HepG2 (cell line): ENCODE data around the gene PSMB2. TPM values are rescaled to one million over a fixed set of nuclear protein-coding genes. Genes with fewer than 3 reads are reported as not detected.

Experiments used
- CCDC6 ChIP-seq: sonication (generic); formaldehyde crosslinking; IDR thresholded peaks from 2 replicates; pipeline ENCODE4 v1.8.1; 2022; ENCODE audit warnings: mild to moderate bottlenecking, missing genetic modification reagents, moderate library complexity
- FOXA1 ChIP-seq, 2 experiments: fragments of 450-650 bp in 1 of 2; sonication (generic) in 1 of 2; formaldehyde crosslinking in 1 of 2; IDR thresholded peaks; 2 replicates each; pipeline versions ENCODE4 v1.4.0 to v1.6.1; 2016 to 2020; ENCODE audit warnings: missing genetic modification reagents in 1 of 2
- FOXK2 ChIP-seq: fragments of 450-650 bp; IDR thresholded peaks from 2 replicates; pipeline ENCODE4 v1.6.1; 2016
- GTF3A ChIP-seq: sonication (generic); formaldehyde crosslinking; conservative IDR thresholded peaks from 2 replicates; pipeline ENCODE4 v1.4.0; 2020; ENCODE audit warnings: mild to moderate bottlenecking, missing genetic modification reagents
- MYNN ChIP-seq: sonication (generic); formaldehyde crosslinking; IDR thresholded peaks from 2 replicates; pipeline ENCODE4 v1.4.0; 2020; ENCODE audit warnings: mild to moderate bottlenecking, low read depth, missing genetic modification reagents
- NCOA1 ChIP-seq: sonication (generic); formaldehyde crosslinking; IDR thresholded peaks from 2 replicates; pipeline ENCODE4 v1.9.0; 2021; ENCODE audit warnings: missing genetic modification reagents
- POLR2A ChIP-seq, 2 experiments: IDR thresholded peaks; 2 replicates each; pipeline ENCODE4 v1.6.1; 2011; ENCODE audit warnings: low read depth in 2 of 2, low read length in 2 of 2, mild to moderate bottlenecking in 1 of 2, moderate library complexity in 1 of 2; ENCODE audit not compliant: insufficient read depth in 1 of 2
- RAD51 ChIP-seq: fragments of 450-650 bp; IDR thresholded peaks from 2 replicates; pipeline ENCODE4 v1.6.1; 2016; ENCODE audit warnings: borderline replicate concordance
- SETDB1 ChIP-seq: sonication (generic); formaldehyde crosslinking; IDR thresholded peaks from 2 replicates; pipeline ENCODE4 v1.5.1; 2020; ENCODE audit warnings: missing genetic modification reagents, mild to moderate bottlenecking, borderline replicate concordance
- SMC3 ChIP-seq: IDR thresholded peaks from 2 replicates; pipeline ENCODE4 v1.6.1; 2011; ENCODE audit warnings: low read length, improper control_type of control experiment
- ZMYM4 ChIP-seq: sonication (generic); formaldehyde crosslinking; IDR thresholded peaks from 2 replicates; pipeline ENCODE4 v1.8.1; 2023; ENCODE audit warnings: mild to moderate bottlenecking, missing genetic modification reagents
- ZNF160 ChIP-seq: sonication (generic); formaldehyde crosslinking; IDR thresholded peaks from 2 replicates; pipeline ENCODE4 v1.8.0; 2022; ENCODE audit warnings: mild to moderate bottlenecking, inconsistent platforms, missing genetic modification reagents
- ZNF256 ChIP-seq: sonication (generic); formaldehyde crosslinking; conservative IDR thresholded peaks from 2 replicates; pipeline ENCODE4 v1.4.0; 2020; ENCODE audit warnings: missing genetic modification reagents
- ZNF883 ChIP-seq: sonication (generic); formaldehyde crosslinking; IDR thresholded peaks from 2 replicates; pipeline ENCODE4 v1.5.1; 2020; ENCODE audit warnings: mild to moderate bottlenecking, missing genetic modification reagents; ENCODE audit errors: not compliant biosample characterization
- polyA plus RNA-seq, 8 experiments: library from polyadenylated mRNA; depleted of rRNA in 3 of 8; stranded (reverse) in 7 of 8; unstranded in 1 of 8; fragments of >200 nt; fragmentation: Illumina TruSeq in 4 of 8; extraction: Trizol in 4 of 8; gene quantifications; 2 replicates each; pipeline versions ENCODE4 v1.2.1 to v1.2.3, GENCODE V29; 2011 to 2016; ENCODE audit warnings: low read depth in 4 of 8, missing spikeins in 1 of 8, mixed read lengths in 1 of 8; ENCODE audit not compliant: insufficient read depth in 1 of 8
- total RNA-seq, 5 experiments: library from RNA; depleted of rRNA; stranded (reverse); fragments of >200 nt; fragmentation: Illumina TruSeq; extraction: Trizol; gene quantifications; 2 replicates each; pipeline ENCODE4 v1.2.3, GENCODE V29; 2016; ENCODE audit warnings: low read depth in 1 of 5
- TF ChIP-seq, protein P1 (sequence below): sonication (generic); formaldehyde crosslinking; IDR thresholded peaks from 2 replicates; pipeline ENCODE4 v1.8.0; 2022; ENCODE audit warnings: missing genetic modification reagents, mild to moderate bottlenecking, moderate library complexity, borderline replicate concordance
- TF ChIP-seq, protein P2 (sequence below): sonication (generic); formaldehyde crosslinking; IDR thresholded peaks from 2 replicates; pipeline ENCODE4 v1.4.0; 2020; ENCODE audit warnings: missing genetic modification reagents
- TF ChIP-seq, protein P3 (sequence below): sonication (generic); formaldehyde crosslinking; conservative IDR thresholded peaks from 2 replicates; pipeline ENCODE4 v1.5.0; 2020; ENCODE audit warnings: missing genetic modification reagents
- TF ChIP-seq, protein P4 (sequence below): sonication (generic); formaldehyde crosslinking; IDR thresholded peaks from 2 replicates; pipeline ENCODE4 v1.5.0; 2020; ENCODE audit warnings: mild to moderate bottlenecking, missing genetic modification reagents
- TF ChIP-seq, protein P5 (sequence below): sonication (generic); formaldehyde crosslinking; IDR thresholded peaks from 2 replicates; pipeline ENCODE4 v1.4.0; 2020; ENCODE audit warnings: missing genetic modification reagents, borderline replicate concordance

PSMB2 gene
- total and polyA plus RNA-seq, 2 of the 13 experiments (the other 11 are each of a cell fraction or from before 2014, with no cell fraction given), result 60.6 to 62.2 TPM

DNA sequence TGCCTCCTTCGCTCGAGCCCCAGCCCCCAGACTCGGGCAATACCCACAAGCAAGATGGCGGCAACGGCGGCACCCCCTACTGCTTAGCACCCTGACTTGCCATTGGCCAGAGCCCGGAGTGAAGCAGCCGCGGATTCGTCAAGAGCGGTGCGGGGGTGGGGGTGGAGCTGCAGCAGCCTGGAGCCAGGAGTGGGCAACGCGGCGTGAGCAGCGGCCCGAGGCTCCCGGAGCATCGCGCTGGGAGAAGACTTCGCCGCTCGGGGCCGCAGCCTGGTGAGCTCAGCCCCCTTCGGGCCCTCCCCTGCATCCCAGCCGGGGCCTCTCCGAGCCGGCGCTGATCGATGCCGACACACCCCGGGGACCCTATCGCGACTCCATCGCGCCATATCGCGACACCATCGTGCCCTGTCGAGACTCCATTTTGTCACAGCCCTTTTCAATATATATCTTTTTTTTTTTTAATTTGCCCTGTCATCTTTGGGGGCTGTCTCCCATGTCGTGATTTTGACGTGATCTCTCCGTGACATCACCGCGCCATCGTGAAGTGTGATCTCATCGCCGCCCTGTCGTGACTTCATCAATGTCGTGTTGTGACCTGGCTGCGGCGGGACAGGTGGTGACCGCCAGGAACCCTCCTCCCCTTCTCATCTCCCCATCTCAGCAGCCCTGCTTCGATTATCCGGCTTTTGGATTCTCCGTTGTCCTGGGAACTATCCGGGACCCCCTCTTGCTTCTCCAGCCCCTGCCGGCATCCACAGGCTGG lies 83.5 kb downstream of the PSMB2 start, which contains the start of gene NCDN (continued):
- TF ChIP-seq, protein P1, sequence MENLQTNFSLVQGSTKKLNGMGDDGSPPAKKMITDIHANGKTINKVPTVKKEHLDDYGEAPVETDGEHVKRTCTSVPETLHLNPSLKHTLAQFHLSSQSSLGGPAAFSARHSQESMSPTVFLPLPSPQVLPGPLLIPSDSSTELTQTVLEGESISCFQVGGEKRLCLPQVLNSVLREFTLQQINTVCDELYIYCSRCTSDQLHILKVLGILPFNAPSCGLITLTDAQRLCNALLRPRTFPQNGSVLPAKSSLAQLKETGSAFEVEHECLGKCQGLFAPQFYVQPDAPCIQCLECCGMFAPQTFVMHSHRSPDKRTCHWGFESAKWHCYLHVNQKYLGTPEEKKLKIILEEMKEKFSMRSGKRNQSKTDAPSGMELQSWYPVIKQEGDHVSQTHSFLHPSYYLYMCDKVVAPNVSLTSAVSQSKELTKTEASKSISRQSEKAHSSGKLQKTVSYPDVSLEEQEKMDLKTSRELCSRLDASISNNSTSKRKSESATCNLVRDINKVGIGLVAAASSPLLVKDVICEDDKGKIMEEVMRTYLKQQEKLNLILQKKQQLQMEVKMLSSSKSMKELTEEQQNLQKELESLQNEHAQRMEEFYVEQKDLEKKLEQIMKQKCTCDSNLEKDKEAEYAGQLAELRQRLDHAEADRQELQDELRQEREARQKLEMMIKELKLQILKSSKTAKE (CRISPR knock-in tag), result peak; percentile 39; the same call in 1 of the 2 replicates
- peak; percentile 56 for TF ChIP-seq CCDC6 (CRISPR knock-in tag)
- TF ChIP-seq POLR2A (IDR thresholded peaks at IDR 0.05; ENCODE audit: insufficient read depth in 1 of 2, low read depth in 2 of 2, low read length in 2 of 2), result peak; percentile 38 to 91; a peak in 3 of 4 replicates
- TF ChIP-seq ZNF883, result no peak
- TF ChIP-seq MYNN (CRISPR knock-in tag), result no peak
- no peak for TF ChIP-seq RAD51
- TF ChIP-seq, protein P2, sequence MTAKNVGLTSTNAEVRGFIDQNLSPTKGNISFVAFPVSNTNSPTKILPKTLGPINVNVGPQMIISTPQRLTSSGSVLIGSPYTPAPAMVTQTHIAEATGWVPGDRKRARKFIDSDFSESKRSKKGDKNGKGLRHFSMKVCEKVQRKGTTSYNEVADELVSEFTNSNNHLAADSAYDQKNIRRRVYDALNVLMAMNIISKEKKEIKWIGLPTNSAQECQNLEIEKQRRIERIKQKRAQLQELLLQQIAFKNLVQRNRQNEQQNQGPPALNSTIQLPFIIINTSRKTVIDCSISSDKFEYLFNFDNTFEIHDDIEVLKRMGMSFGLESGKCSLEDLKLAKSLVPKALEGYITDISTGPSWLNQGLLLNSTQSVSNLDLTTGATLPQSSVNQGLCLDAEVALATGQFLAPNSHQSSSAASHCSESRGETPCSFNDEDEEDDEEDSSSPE (CRISPR knock-in tag), result peak; percentile 55
- no peak for TF ChIP-seq FOXA1 (IDR thresholded peaks at IDR 0.05)
- no peak for TF ChIP-seq FOXA1 (CRISPR knock-in tag; IDR thresholded peaks at IDR 0.05)
- TF ChIP-seq SETDB1 (CRISPR knock-in tag), result no peak
- TF ChIP-seq ZMYM4 (CRISPR knock-in tag), result no peak; the same call in 1 of the 2 replicates
- TF ChIP-seq GTF3A (CRISPR knock-in tag), result no peak
- TF ChIP-seq, protein P3, sequence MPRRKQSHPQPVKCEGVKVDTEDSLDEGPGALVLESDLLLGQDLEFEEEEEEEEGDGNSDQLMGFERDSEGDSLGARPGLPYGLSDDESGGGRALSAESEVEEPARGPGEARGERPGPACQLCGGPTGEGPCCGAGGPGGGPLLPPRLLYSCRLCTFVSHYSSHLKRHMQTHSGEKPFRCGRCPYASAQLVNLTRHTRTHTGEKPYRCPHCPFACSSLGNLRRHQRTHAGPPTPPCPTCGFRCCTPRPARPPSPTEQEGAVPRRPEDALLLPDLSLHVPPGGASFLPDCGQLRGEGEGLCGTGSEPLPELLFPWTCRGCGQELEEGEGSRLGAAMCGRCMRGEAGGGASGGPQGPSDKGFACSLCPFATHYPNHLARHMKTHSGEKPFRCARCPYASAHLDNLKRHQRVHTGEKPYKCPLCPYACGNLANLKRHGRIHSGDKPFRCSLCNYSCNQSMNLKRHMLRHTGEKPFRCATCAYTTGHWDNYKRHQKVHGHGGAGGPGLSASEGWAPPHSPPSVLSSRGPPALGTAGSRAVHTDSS, result 0 out of 2 replicates have a peak, but pooled peaks have one; percentile 26
- TF ChIP-seq, protein P4, sequence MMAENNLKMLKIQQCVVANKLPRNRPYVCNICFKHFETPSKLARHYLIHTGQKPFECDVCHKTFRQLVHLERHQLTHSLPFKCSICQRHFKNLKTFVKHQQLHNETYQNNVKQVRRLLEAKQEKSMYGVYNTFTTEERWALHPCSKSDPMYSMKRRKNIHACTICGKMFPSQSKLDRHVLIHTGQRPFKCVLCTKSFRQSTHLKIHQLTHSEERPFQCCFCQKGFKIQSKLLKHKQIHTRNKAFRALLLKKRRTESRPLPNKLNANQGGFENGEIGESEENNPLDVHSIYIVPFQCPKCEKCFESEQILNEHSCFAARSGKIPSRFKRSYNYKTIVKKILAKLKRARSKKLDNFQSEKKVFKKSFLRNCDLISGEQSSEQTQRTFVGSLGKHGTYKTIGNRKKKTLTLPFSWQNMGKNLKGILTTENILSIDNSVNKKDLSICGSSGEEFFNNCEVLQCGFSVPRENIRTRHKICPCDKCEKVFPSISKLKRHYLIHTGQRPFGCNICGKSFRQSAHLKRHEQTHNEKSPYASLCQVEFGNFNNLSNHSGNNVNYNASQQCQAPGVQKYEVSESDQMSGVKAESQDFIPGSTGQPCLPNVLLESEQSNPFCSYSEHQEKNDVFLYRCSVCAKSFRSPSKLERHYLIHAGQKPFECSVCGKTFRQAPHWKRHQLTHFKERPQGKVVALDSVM (CRISPR knock-in tag), result peak; percentile 49; the same call in 1 of the 2 replicates
- TF ChIP-seq SMC3, result no peak
- TF ChIP-seq, protein P5, sequence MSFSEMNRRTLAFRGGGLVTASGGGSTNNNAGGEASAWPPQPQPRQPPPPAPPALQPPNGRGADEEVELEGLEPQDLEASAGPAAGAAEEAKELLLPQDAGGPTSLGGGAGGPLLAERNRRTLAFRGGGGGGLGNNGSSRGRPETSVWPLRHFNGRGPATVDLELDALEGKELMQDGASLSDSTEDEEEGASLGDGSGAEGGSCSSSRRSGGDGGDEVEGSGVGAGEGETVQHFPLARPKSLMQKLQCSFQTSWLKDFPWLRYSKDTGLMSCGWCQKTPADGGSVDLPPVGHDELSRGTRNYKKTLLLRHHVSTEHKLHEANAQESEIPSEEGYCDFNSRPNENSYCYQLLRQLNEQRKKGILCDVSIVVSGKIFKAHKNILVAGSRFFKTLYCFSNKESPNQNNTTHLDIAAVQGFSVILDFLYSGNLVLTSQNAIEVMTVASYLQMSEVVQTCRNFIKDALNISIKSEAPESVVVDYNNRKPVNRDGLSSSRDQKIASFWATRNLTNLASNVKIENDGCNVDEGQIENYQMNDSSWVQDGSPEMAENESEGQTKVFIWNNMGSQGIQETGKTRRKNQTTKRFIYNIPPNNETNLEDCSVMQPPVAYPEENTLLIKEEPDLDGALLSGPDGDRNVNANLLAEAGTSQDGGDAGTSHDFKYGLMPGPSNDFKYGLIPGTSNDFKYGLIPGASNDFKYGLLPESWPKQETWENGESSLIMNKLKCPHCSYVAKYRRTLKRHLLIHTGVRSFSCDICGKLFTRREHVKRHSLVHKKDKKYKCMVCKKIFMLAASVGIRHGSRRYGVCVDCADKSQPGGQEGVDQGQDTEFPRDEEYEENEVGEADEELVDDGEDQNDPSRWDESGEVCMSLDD (CRISPR knock-in tag), result peak; percentile 59; the same call in 1 of the 2 replicates
- TF ChIP-seq ZNF160 (CRISPR knock-in tag), result no peak
- 0 out of 2 replicates have a peak, but pooled peaks have one; percentile 21 for TF ChIP-seq ZNF256
- no peak for TF ChIP-seq NCOA1 (CRISPR knock-in tag)
- TF ChIP-seq FOXK2, result no peak
